Adrenal gland (tissue), 12 donors: ENCODE measurements around the gene TRAPPC12. TPM values are rescaled to one million over a fixed set of nuclear protein-coding genes. Genes with fewer than 3 reads are reported as not detected.

Experiments used
- DNase-seq, 7 donors: peaks; one replicate each; pipeline ENCODE4 v3.0.0-alpha.2; 2019 to 2020
- H3K27ac ChIP-seq, 5 donors: fragments of 200-600 bp; sonication (generic) in 4 of 5; 1 replicate in 3 of 5; 2 replicates in 2 of 5; pipeline versions ENCODE4 v1.5.1 to v1.8.0; 2016 to 2020; ENCODE audit warnings: mild to moderate bottlenecking in 1 of 5
- H3K27me3 ChIP-seq: fragments of 200-600 bp; 2 replicates; pipeline ENCODE4 v1.8.0; 2021
- H3K36me3 ChIP-seq, 2 donors: fragments of 200-600 bp; replicated peaks in 1 of 2; 1 replicate in 1 of 2; 2 replicates in 1 of 2; pipeline versions ENCODE4 v1.5.1 to v1.8.0; 2018 to 2022
- H3K4me1 ChIP-seq, 2 donors: fragments of 200-600 bp; replicated peaks in 1 of 2; 1 replicate in 1 of 2; 2 replicates in 1 of 2; pipeline versions ENCODE4 v1.5.1 to v1.8.0; 2018 to 2021
- H3K4me3 ChIP-seq, 4 donors: fragments of 200-600 bp; sonication (generic) in 3 of 4; one replicate each; pipeline ENCODE4 v1.5.1; 2016 to 2018
- H3K9me3 ChIP-seq, 3 donors: fragments of 200-600 bp; sonication (generic) in 1 of 3; replicated peaks in 1 of 3; 1 replicate in 2 of 3; 2 replicates in 1 of 3; pipeline versions ENCODE4 v1.5.1 to v1.8.0; 2016 to 2021
- POLR2A ChIP-seq, 2 donors: fragments of 450-650 bp; IDR thresholded peaks; one replicate each; pipeline ENCODE4 v1.6.1; 2017; ENCODE audit warnings: antibody characterized with exemption in 2 of 2, mild to moderate bottlenecking in 2 of 2, moderate library complexity in 1 of 2
- WGBS, 4 donors: extraction: QIAGEN DNeasy Blood & Tissue Kit in 2 of 4; methylation state at CpG; one replicate each; pipeline versions ENCODE4 v1.1.5 to v1.1.7; 2013 to 2017; 5-methylcytosine and 5-hydroxymethylcytosine counted together
- intact Hi-C, 2 donors: fragments of 100-400 bp; cut with DNase I; formaldehyde crosslinking; loops; one replicate each; pipeline versions ENCODE4 v1.14.1 to v1.15.0; 2022 to 2023
- polyA plus RNA-seq, 3 donors: library from polyadenylated mRNA; stranded (reverse); fragments of 200-250 nt in 2 of 3; fragments of 350-450 nt in 1 of 3; fragmentation: Illumina TruSeq in 1 of 3; extraction: RNeasy Lipid Tissue Mini Kit (QIAGEN cat#74804) in 1 of 3; gene quantifications; one replicate each; pipeline ENCODE4 v1.2.3, GENCODE V29; 2013 to 2014
- total RNA-seq, 9 donors: library from RNA; depleted of rRNA in 4 of 9; stranded (reverse); fragments of >200 nt in 4 of 9; fragments of 120-200 nt in 1 of 9; fragmentation: NEBNext Ultra II Directional in 1 of 9; extraction: Animal tissue kit (Norgen Biotek cat#: 25700) in 1 of 9; gene quantifications; one replicate each; pipeline versions ENCODE4 v1.1.0 to v1.2.4, GENCODE V29; 2013 to 2023
- TF ChIP-seq, protein P1 (sequence below), 6 experiments: fragments of 450-650 bp in 4 of 6; fragments of 200-600 bp in 2 of 6; sonication (generic) in 1 of 6; IDR thresholded peaks; 1 replicate in 5 of 6; 2 replicates in 1 of 6; pipeline versions ENCODE4 v1.5.1 to v1.8.0; 2016 to 2021; ENCODE audit warnings: antibody characterized with exemption in 6 of 6, mild to moderate bottlenecking in 2 of 6, moderate library complexity in 1 of 6
- donor health status: healthy with polysubstance abuse.
- donor health status: Bipolar disorder and iron deficiency.
- donor health status: DM: yes; HTN: yes; CAD: no.
- donor health status: DM: no; HTN: no; CAD: no.
- donor health status: DM: no; HTN: no; CAD: no.
- donor health status: DM: yes; HTN: yes; CAD: no.

TRAPPC12 gene
- total and polyA plus RNA-seq, 12 donors, result 58.3 to 334 (median 99.5) TPM

GRCh38 chr2:3488855-3489763, 109.6 kb downstream of the TRAPPC12 start:
- WGBS, 4 donors, result 67 to 78% (median 74%) methylated on average over 20 to 27 of the region's 27 CpGs
- Histone ChIP-seq H3K27ac (no peak overlapping the region), H3K9me3 (no peaks in the 10 kb centered on the region), H3K36me3 (no peaks in the 10 kb centered on the region), H3K4me1 (peaks cover 0 to 6% of the 10 kb centered on the region in 2 donors), H3K4me3 (no peak overlapping the region), H3K27me3 (no peaks in the 10 kb centered on the region)
- intact Hi-C loops, result no loop called here
- TF ChIP-seq, protein P1, sequence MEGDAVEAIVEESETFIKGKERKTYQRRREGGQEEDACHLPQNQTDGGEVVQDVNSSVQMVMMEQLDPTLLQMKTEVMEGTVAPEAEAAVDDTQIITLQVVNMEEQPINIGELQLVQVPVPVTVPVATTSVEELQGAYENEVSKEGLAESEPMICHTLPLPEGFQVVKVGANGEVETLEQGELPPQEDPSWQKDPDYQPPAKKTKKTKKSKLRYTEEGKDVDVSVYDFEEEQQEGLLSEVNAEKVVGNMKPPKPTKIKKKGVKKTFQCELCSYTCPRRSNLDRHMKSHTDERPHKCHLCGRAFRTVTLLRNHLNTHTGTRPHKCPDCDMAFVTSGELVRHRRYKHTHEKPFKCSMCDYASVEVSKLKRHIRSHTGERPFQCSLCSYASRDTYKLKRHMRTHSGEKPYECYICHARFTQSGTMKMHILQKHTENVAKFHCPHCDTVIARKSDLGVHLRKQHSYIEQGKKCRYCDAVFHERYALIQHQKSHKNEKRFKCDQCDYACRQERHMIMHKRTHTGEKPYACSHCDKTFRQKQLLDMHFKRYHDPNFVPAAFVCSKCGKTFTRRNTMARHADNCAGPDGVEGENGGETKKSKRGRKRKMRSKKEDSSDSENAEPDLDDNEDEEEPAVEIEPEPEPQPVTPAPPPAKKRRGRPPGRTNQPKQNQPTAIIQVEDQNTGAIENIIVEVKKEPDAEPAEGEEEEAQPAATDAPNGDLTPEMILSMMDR (IDR thresholded peaks at IDR 0.05), result no peak
- TF ChIP-seq POLR2A (IDR thresholded peaks at IDR 0.05), result no peak
- peak in 2 of 7 donors; percentile 8 to 52 for DNase-seq

- no peak overlapping the region for H3K4me3 ChIP-seq
- H3K27me3 ChIP-seq, result no peaks in the 10 kb centered on the region
- intact Hi-C loops, result no loop called here
- peak in 2 of 7 donors; percentile 7 to 22 for DNase-seq
- H3K27ac ChIP-seq, result no peak overlapping the region
- no peaks in the 10 kb centered on the region for H3K36me3 ChIP-seq
- H3K9me3 ChIP-seq, result no peaks in the 10 kb centered on the region
- WGBS, 4 donors, result 88 to 95% (median 92%) methylated on average over 12 to 16 of the region's 16 CpGs
- H3K4me1 ChIP-seq, result peaks cover 0 to 9% of the 10 kb centered on the region in 2 donors
- TF ChIP-seq POLR2A (IDR thresholded peaks at IDR 0.05), result no peak
- TF ChIP-seq, protein P1 (IDR thresholded peaks at IDR 0.05), result no peak
Observed at GRCh38 chr2:3489764-3490115, 110.2 kb downstream of the TRAPPC12 start.

DNA sequence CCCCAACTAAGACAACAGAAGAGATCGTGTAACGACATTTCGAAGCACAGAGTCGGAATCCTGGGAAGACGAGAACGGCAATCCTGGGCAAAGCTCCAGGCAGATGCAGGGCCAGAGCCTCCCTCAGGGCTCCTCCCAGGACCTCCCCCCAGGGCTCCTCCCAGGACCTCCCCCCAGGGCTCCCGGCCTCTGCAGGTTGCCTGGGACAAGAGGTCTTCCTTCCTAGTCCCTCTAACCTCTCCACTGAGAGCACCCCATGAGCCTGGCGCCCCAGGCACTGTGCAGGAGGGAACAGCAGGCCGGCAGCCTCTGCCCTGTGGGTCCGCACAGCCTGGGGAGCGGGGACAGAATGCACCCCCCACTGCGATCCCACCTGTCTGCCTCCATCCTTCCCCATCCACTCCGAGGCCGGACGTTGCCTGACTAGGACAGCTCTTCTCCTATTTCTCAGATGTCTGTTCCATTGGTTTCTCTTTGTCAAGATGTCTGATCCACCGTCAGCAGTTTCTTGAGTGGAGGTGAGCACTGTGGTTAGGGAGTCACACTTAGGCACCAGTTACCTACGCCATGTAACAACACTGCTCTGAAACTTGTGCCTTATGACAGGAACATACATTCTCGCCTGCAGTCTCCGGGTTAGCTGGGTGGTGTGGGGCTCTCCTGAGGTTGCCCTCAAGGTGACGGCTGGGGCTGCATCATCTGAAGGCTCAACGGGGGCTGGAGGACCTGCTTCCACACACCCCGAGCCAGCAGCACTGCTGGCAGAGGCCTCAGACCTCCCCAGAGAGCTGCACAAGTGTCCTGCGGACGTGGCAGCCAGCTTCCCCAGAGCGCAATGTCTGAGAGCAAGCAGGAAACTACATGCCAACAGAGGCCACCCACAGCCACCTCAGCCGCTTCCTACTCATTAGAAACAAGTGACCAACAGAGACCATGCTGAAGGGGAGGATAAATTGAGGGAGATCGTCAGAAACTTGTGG, 111.0 kb downstream of the TRAPPC12 start:
- 75 to 83% (median 82%) methylated on average over 25 to 27 of the region's 27 CpGs for WGBS, 4 donors
- intact Hi-C loops, result no loop called here
- TF ChIP-seq POLR2A (IDR thresholded peaks at IDR 0.05), result no peak
- TF ChIP-seq, protein P1 (IDR thresholded peaks at IDR 0.05), result no peak
- Histone ChIP-seq H3K27me3 (no peaks in the 10 kb centered on the region), H3K27ac (no peak overlapping the region), H3K36me3 (no peaks in the 10 kb centered on the region), H3K9me3 (no peaks in the 10 kb centered on the region), H3K4me1 (peaks cover 0 to 9% of the 10 kb centered on the region in 2 donors), H3K4me3 (no peak overlapping the region)
- peak in 2 of 7 donors; percentile 14 to 46 for DNase-seq

DNA sequence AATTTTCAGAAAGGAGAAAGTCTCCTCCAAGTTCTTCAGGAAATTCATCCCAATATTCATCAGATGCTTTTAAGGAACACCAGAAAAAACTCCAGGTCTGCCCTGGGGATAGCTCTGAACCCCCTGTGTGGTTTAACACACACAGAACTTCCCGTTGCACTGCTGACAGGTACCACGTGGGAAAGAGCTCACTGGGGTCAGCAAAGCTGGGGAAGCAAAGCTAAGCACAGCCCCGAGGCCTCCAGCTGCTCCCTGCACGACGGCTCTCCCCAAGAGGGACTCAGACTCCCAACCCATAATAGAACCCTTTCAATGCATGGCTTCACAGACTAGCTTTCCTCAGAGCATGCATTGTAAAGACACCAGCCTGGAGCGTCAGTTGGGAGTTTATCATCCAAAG, 111.8 kb downstream of the TRAPPC12 start:
- DNase-seq, result peak in 1 of 7 donors; percentile 45
- Histone ChIP-seq H3K9me3 (no peaks in the 10 kb centered on the region), H3K36me3 (no peaks in the 10 kb centered on the region), H3K27me3 (no peaks in the 10 kb centered on the region), H3K4me3 (no peak overlapping the region), H3K4me1 (peaks cover 0 to 9% of the 10 kb centered on the region in 2 donors), H3K27ac (no peak overlapping the region)
- WGBS, 4 donors, result 54 to 70% (median 60%) methylated on average over 6 of the region's 6 CpGs
- no peak for TF ChIP-seq POLR2A (IDR thresholded peaks at IDR 0.05)
- TF ChIP-seq, protein P1 (IDR thresholded peaks at IDR 0.05), result no peak
- intact Hi-C loops, result no loop called here
